Bronchial epithelial cell (primary cell): Measurements from ENCODE around the gene POU3F2. TPM values are rescaled to one million over a fixed set of nuclear protein-coding genes. Genes with fewer than 3 reads are reported as not detected.

Source experiments
- DNase-seq: peaks from one replicate; pipeline ENCODE4 v3.0.0-alpha.2; 2010; ENCODE audit warnings: low read depth
- FAIRE-seq: peaks from 2 replicates; lab custom pipeline; 2011; peaks lifted over from hg19 to GRCh38; lab: Jason Lieb, UNC
- H3K27me3 ChIP-seq: 2 replicates; pipeline ENCODE4 v1.5.1; 2011; ENCODE audit warnings: low read length; ENCODE audit not compliant: control insufficient read depth, insufficient read depth
- H3K36me3 ChIP-seq: 2 replicates; pipeline ENCODE4 v1.5.1; 2011; ENCODE audit warnings: low read length; ENCODE audit not compliant: control insufficient read depth, insufficient read depth
- H3K4me3 ChIP-seq: 2 replicates; pipeline ENCODE4 v1.5.1; 2011; ENCODE audit warnings: mild to moderate bottlenecking, low read depth, low read length, control low read depth
- total RNA-seq: library from RNA; depleted of rRNA; stranded (reverse); fragments of >200 nt; gene quantifications from 2 replicates; pipeline ENCODE4 v1.2.1, GENCODE V29; 2014
- TF ChIP-seq, protein P1 (sequence below): IDR thresholded peaks from 2 replicates; pipeline ENCODE4 v1.5.1; 2011; ENCODE audit warnings: mild to moderate bottlenecking, moderate library complexity, low read length, control low read depth, inconsistent platforms; ENCODE audit not compliant: insufficient read depth, severe bottlenecking

Gene POU3F2
- total RNA-seq, 1 donor from 2014 or later: not detected

DNA sequence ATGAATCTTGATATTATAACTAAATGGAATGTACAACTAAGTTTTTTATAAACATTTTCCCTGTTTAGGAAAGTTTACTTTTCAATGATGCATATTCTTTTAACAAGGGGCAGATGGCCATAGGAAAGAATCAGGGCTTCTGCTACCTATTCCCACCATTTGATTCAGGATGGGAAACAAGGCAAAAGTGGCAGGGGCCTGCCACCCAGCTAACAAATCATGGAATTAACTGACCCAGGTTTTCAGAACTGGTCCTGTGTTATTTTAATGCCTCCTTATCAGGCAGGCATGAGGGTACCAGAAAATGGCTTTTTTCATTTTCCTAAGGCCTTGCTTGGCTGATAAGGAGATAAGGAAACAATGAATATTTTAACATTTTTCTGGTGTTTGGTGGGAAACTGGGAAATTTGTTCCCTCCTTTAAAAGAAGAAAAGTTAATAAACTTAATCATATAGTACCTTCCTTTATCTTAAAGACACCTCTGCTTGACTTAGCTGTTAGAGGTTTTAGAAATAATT lies 6.7 kb downstream of the POU3F2 start:
- Histone ChIP-seq H3K4me3 (no peak overlapping the region), H3K27me3 (peaks cover 69% of the 10 kb centered on the region), H3K36me3 (no peaks in the 10 kb centered on the region)
- DNase-seq (no peak), FAIRE-seq (no peak)
- TF ChIP-seq, protein P1, sequence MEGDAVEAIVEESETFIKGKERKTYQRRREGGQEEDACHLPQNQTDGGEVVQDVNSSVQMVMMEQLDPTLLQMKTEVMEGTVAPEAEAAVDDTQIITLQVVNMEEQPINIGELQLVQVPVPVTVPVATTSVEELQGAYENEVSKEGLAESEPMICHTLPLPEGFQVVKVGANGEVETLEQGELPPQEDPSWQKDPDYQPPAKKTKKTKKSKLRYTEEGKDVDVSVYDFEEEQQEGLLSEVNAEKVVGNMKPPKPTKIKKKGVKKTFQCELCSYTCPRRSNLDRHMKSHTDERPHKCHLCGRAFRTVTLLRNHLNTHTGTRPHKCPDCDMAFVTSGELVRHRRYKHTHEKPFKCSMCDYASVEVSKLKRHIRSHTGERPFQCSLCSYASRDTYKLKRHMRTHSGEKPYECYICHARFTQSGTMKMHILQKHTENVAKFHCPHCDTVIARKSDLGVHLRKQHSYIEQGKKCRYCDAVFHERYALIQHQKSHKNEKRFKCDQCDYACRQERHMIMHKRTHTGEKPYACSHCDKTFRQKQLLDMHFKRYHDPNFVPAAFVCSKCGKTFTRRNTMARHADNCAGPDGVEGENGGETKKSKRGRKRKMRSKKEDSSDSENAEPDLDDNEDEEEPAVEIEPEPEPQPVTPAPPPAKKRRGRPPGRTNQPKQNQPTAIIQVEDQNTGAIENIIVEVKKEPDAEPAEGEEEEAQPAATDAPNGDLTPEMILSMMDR: no peak

DNA sequence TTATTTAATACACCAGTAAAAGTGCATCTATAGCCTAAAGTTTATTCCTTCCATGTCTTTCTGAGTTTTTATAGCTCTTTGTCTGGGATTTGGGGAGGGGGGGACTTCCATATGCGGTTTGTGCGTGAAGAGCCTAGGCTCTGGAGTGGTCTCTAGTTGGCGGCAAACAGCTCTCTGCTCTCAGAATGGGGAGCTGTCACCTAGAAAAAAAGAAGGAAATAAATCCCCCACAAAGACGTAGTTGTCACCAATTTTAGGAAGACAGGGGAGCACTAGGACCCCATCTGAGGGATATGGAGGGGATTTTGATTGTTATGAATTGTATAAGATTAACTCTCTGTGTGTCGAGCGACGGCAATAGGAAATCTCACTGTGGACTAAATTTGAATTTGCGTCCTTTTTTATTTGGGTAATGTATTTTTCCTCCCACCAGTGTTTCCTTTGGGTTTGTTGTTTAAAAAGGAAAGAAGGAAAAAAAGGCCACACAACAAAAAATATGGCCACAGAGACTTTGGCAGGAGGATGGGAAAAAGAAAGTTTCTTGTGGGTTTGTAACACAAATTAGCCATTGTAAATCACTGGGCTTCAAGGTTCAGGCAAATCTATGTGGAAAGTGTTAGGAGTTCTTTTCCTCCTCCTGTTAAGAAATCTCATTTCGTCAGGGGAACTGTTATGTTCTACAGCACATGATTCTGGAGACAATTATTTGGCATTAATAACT lies 7.4 kb downstream of the POU3F2 start:
- no peaks in the 10 kb centered on the region for H3K36me3 ChIP-seq
- FAIRE-seq (no peak), DNase-seq (no peak)
- peaks cover 68% of the 10 kb centered on the region for H3K27me3 ChIP-seq
- TF ChIP-seq, protein P1: no peak
- no peak overlapping the region for H3K4me3 ChIP-seq

DNA sequence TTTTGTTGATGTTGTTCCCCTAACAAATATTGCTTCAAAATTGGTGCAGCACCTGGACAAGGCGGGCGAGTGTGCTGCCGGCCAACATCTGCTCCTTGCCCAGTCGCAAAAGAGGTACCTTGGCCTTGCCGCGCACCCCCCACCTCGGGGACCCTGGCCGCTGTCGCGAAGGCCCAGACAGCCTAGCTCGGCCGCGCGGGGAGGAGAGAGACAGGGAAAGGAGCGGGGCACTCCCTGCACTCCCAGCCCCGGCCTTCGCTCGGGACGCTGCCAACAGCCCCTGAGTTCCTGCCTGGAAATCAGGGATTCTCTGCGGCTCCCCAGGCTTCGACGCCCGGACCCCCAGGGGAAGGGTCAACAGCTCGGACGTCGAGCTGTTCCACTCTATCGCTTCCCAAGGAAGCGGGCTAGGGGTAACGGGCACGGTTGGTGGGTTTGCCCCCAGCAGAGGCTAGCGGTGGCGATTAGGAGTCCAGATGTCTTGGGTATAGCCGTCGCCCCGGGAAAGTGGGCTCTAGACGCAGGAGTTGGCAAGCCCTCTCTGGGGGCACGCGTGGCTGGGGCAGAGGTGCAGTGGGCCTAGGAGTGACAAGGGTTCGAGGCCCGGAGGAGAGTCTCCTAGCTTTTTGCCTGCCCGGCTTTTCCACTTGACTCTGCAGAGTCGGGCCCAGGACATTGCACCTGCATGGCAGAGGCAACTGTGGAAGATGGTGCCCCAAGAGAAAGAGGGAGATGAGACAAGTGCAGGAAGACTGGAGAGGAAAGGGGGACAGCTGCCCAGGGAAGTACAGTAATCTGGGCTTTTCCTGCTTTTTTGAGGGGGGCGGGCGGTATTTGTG lies 8.2 kb downstream of the POU3F2 start:
- Histone ChIP-seq H3K27me3 (peaks cover 69% of the 10 kb centered on the region), H3K4me3 (no peak overlapping the region), H3K36me3 (no peaks in the 10 kb centered on the region)
- FAIRE-seq: no peak
- no peak for DNase-seq
- TF ChIP-seq, protein P1: no peak

DNA sequence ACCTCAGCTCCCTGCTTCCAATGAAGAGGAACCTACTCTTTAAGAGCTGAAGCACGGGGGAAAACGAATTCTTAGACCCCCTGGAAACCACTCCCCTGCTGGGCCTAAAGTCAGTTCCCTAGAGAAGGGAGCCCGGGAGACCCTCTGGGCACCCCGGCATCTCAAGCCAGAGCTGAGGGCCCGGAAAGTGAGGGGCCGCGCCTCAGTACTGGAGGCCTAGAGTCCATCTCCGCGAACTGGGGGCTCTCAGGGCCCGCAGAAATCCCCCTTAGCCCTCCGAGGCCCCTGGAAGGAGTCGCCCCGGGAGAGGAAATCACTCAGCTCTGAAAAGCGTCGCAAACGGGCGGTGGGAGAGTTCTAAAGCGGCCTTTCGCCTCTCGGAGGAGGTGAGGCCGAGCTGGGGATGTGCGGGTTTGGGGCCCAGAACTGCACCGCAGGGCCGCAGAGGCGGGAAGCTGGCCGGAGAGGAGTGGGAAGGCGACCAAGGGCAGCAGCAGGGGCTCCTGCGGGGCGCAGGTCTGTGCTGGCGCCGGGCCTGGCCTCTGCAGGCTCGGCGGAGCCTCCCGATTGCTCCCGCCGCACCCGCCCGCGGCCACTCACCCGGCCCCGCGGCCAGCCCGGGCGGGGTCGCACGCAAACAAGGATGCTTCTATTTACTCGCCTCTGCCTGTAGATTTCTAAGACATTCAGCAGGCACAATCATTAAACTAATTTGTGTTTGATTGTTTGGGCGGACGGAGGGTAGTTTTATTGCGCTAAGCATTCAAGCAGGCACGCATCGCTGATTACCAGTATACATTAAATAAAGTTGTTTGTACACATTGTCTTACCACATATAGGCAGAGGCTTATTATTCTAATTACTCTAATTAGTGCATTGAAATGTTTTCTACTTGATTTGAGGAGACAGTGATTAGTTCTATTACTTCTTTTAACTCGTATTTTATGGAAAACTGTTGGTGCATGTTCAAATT lies 9.2 kb downstream of the POU3F2 start:
- TF ChIP-seq, protein P1: no peak
- Histone ChIP-seq H3K27me3 (peaks cover 77% of the 10 kb centered on the region), H3K4me3 (no peak overlapping the region), H3K36me3 (no peaks in the 10 kb centered on the region)
- FAIRE-seq (no peak), DNase-seq (no peak)
